Activated T-cell treated with anti-CD3 and anti-CD28 coated beads for 24 hours (primary cell): ENCODE data around the gene MAPT.
"Not testable (repeated sequence)": the region's sequence is repeated elsewhere in the genome, so short reads cannot be mapped to it uniquely, and the experiment has no call there.

ENCODE experiments used
- DNase-seq: peaks from one replicate; pipeline ENCODE4 v3.0.0-alpha.2; 2020; ENCODE audit warnings: low read depth

The MAPT gene

DNA sequence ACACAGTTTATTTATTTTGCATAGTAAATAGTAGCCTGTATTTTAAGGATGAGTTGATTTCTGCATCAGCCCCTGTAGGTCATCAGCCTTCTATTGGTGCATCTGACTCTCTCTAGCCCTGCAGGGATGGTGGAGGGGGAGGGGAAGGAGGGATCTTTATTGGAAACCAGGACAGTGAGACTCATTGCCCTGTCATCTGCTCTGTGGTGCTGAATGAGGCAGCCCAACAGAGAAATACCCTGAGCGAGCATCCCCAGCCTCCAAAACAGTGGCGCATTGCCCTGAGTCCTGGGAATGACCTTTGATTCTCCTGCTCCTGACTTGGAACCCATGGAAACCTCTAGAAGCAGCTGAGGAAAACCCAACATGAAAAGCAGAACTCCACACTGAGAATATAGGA lies 59.2 kb downstream of the MAPT start:
- DNase-seq: no peak

GRCh38 chr17:45954914-45955313 lies 60.6 kb downstream of the MAPT start:
- DNase-seq: no peak

- no peak for DNase-seq
Measured at GRCh38 chr17:45955326-45955725, 61.0 kb downstream of the MAPT start.

GRCh38 chr17:45956090-45956489 lies 61.7 kb downstream of the MAPT start:
- DNase-seq: no peak

DNA sequence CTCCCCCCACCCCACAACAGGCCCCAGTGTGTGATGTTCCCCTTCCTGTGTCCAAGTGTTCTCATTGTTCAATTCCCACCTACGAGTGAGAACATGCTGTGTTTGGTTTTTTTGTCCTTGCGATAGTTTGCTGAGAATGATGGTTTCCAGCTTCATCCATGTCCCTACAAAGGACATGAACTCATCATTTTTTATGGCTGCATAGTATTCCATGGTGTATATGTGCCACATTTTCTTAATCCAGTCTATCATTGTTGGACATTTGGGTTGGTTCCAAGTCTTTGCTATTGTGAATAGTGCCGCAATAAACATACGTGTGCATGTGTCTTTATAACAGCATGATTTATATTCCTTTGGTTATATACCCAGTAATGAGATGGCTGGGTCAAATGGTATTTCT lies 62.4 kb downstream of the MAPT start:
- DNase-seq: not testable (repeated sequence)

DNA sequence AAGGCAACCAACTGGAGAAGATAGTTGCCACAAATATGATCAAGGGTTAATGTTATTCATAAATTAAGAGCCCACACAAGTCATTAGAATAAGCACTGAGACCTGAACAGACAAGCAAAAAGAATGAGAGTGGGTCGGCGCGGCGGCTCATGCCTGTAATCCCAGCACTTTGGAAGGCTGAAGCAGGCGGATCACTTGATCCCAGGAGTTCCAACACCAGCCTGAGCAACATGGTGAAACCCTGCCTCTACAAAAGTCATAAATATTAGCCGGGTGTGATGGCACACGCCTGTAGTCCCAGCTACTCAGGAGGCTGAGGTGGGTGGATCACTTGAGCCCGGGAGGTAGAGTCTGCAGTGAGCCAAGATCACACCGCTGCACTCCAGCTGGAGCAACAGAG lies 64.0 kb downstream of the MAPT start:
- DNase-seq: no peak

- DNase-seq: no peak
Measured at GRCh38 chr17:45958994-45959665, 64.8 kb downstream of the MAPT start.

GRCh38 chr17:45960311-45960710 lies 66.0 kb downstream of the MAPT start:
- DNase-seq: no peak

DNA sequence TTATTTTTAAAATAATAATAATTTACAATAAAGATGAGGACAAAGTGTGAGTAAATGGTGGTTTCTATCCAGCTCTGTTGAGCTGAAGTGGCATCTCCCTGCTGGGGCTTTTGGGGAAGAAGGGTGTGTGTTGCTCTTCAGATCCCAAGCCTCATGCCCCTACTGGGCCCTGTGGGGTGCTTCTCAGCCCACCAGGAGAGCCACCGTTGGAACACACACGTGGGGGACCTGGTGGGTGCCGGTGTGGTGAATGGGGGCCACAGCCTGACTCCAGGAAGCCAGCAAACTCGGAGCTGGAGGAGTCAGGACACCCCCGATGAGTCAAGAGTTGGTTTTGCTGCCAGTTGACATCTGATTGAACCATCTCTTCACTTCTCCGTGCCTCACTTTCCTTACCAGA lies 66.9 kb downstream of the MAPT start:
- no peak for DNase-seq

DNA sequence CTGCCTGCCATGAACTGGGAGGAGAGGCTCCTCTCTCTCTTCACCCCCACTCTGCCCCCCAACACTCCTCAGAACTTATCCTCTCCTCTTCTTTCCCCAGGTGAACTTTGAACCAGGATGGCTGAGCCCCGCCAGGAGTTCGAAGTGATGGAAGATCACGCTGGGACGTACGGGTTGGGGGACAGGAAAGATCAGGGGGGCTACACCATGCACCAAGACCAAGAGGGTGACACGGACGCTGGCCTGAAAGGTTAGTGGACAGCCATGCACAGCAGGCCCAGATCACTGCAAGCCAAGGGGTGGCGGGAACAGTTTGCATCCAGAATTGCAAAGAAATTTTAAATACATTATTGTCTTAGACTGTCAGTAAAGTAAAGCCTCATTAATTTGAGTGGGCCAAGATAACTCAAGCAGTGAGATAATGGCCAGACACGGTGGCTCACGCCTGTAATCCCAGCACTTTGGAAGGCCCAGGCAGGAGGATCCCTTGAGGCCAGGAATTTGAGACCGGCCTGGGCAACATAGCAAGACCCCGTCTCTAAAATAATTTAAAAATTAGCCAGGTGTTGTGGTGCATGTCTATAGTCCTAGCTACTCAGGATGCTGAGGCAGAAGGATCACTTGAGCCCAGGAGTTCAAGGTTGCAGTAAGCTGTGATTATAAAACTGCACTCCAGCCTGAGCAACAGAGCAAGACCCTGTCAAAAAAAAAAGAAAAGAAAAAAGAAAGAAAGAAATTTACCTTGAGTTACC lies 68.0 kb downstream of the MAPT start:
- no peak for DNase-seq

DNA sequence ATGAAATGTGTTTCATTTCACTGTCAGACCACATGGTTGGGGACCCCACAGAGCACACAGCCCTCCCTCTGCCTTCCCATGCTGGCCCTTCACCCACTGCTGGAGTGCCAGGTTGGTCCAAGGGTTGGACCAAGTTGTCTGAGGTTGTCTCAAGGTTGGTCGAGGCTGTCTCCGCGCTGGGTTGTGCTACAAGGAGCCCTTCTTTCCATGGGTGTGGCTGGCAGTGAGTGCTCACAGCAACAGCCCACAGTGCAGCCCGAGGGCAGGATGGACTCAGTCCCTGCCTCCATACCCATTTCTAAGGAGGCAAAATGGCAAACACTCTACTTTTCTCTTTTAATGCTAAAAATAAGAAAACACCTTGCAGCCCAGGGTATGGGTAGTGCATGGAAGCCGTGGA lies 68.9 kb downstream of the MAPT start:
- no peak for DNase-seq

DNA sequence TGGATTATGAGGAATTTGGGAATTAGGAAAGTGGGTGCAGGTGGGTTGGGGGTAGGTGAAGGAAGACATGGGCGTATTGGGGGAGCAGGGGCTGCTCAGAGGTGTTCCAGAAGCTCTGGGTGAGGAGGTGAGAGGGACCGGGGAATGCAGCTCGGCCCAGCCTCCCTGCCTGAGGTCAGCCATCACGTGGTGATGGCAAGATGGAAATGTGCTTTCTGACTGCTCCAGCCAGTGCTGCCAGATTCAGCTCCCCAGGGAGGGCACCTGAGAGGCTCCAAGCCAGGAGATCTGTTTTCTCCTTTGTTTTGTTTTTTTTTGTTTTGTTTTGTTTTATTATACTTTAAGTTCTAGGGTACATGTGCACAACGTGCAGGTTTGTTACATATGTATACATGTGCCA lies 69.5 kb downstream of the MAPT start:
- DNase-seq: no peak

GRCh38 chr17:45964634-45965033 lies 70.3 kb downstream of the MAPT start:
- no peak for DNase-seq

GRCh38 chr17:45965812-45966211 lies 71.5 kb downstream of the MAPT start:
- DNase-seq: no peak

GRCh38 chr17:45966606-45967280 lies 72.4 kb downstream of the MAPT start:
- DNase-seq: no peak

DNA sequence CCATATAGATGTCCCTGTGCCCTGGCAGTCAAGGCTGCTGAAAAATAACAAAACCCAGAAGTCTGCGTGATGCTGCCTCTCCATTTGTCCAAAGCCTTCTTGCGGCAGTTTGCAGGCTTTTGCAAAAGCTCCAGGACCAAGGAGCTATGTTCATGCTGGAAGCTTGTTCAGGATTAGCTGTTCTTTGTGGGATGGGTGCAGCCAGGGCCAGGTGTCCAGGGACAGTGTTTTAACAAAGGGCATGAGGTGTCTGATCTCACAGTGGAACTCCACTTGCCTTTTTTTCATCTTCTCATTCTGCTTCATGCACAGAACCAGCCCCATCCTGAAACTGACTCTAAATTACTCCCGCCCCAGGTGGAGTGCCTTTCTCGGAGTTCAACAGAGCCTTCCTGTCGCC lies 73.0 kb downstream of the MAPT start:
- no peak for DNase-seq

DNA sequence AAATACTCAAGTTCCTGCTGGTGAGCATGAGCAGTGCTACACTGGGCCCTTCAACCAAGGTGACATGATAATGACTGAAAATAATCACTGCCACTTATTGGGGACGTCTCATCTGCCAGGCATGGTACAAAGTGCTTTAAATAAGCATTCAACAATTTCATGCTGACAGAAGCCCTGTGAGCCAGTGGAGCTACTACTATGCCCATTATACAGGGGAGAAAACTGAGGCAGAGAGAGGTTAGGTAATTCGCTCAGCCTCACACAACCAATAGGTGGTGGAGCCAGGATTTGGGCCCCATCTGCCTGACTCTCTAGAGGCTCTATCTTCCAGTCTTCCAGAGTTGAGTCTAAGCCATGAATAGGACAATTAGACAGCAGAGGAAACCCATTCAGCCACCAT lies 74.4 kb downstream of the MAPT start:
- DNase-seq: no peak

DNA sequence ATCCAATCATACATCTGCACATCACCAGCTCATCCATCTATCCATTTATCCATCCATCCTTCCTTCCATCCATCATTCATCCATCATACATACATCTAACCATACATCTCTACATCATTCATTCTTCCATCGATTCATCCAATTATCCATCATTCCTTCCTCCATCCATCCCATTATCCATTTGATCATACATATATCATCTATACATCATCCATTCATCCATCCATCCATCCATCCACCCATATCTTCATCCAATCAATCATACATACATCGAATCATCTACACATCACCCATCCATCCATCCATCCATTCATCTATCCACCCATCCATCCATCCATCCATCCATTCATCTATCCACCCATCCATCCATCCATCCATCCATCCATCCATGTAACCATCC lies 75.4 kb downstream of the MAPT start:
- no peak for DNase-seq

DNA sequence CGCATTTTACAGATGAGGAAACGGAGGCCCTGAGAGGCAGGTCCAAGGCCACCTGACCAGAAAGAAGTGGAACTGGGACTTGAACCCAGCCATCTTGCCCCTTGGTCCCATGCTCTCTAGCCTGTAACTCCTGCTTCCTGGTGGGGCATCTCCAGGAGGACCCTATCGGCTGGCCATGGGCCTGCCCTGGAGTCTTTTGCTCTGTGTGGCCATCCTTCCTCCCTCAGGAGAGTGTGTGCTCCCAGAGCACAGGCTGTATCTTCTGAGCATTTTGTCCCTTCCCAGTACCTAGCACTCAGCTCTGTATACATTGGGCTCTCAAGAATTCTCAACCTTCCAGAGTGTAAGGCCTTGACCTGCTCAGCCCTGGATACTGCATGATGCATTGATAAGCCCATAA lies 76.3 kb downstream of the MAPT start:
- DNase-seq: no peak

- DNase-seq: no peak
Measured at GRCh38 chr17:45971698-45972141, 77.4 kb downstream of the MAPT start.

DNA sequence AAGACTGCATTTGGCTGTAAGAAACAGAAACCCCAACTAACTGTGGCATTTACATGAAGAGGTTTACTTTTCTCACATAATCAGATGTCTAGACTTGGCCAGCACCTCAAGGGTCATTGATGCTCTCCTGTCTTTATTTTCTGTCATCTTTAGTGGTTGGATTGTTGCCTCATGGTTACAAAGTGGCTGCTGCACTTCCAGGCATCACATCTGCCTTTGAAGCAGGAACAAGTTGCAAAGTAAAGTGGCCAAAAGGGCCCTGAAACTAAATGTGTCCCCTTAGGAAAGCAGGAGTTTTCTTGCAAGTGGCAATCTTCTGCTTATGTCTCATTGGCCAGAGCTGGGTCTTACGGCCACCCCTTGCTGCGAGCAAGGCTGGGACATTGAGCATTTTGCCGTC lies 78.2 kb downstream of the MAPT start:
- DNase-seq: no peak

GRCh38 chr17:45973099-45973780 lies 78.9 kb downstream of the MAPT start:
- no peak for DNase-seq
